ENCODE measurements around the gene DRD3. TPM values are rescaled to one million over a fixed set of nuclear protein-coding genes. Genes with fewer than 3 reads are reported as not detected.

DRD3 gene
- total and polyA plus RNA-seq, 7 experiments from 2014 or later = not detected

- CTCF ChIA-PET = no interaction called here
Observed at GRCh38 chr3:114111060-114111770, 67.6 kb downstream of the DRD3 start.

GRCh38 chr3:114110439-114110838 is 68.4 kb downstream of the DRD3 start:
- DNase-seq (no peak), ATAC-seq (no peak)
- no peak overlapping the region for H3K27ac Mint-ChIP-seq
- peaks cover 0 to 5% (median 0%) of the 10 kb centered on the region in 7 donors for H3K4me1 Mint-ChIP-seq
- POLR2A ChIA-PET = no interaction called here
- no peaks in the 10 kb centered on the region for H3K36me3 Mint-ChIP-seq
- Histone ChIP-seq H3K4me3 (ENCODE audit: low read length) (no peak overlapping the region), H3K27ac (ENCODE audit: low read depth, low read length) (no peak overlapping the region), H3K4me1 (ENCODE audit: control insufficient read depth in 2 of 2, insufficient read depth in 2 of 2, low read length in 2 of 2) (no peaks in the 10 kb centered on the region), H3K27me3 (ENCODE audit: control insufficient read depth in 2 of 2, insufficient read depth in 2 of 2, low read length in 2 of 2) (no peaks in the 10 kb centered on the region), H3K9me3 (ENCODE audit: control insufficient read depth in 2 of 3, low read length in 3 of 3) (no peaks in the 10 kb centered on the region), H3K36me3 (ENCODE audit: control insufficient read depth in 2 of 3, insufficient read depth in 3 of 3, low read length in 3 of 3) (no peaks in the 10 kb centered on the region)
- no peak overlapping the region for H3K4me3 Mint-ChIP-seq
- intact Hi-C loops (cut with micrococcal nuclease) = no loop called here
- H3K9me3 Mint-ChIP-seq = no peaks in the 10 kb centered on the region
- CTCF ChIA-PET = no interaction called here
- H3K27me3 Mint-ChIP-seq = peaks cover 4 to 32% (median 30%) of the 10 kb centered on the region in 5 donors

More at GRCh38 chr3:114111060-114111770, 67.6 kb downstream of the DRD3 start:
- H3K9me3 Mint-ChIP-seq = no peaks in the 10 kb centered on the region
- intact Hi-C loops (cut with micrococcal nuclease) = no loop called here
- Histone ChIP-seq H3K27ac (ENCODE audit: low read depth, low read length) (no peak overlapping the region), H3K36me3 (ENCODE audit: control insufficient read depth in 2 of 3, insufficient read depth in 3 of 3, low read length in 3 of 3) (no peaks in the 10 kb centered on the region), H3K4me3 (ENCODE audit: low read length) (no peak overlapping the region), H3K4me1 (ENCODE audit: control insufficient read depth in 2 of 2, insufficient read depth in 2 of 2, low read length in 2 of 2) (no peaks in the 10 kb centered on the region), H3K27me3 (ENCODE audit: control insufficient read depth in 2 of 2, insufficient read depth in 2 of 2, low read length in 2 of 2) (no peaks in the 10 kb centered on the region), H3K9me3 (ENCODE audit: control insufficient read depth in 2 of 3, low read length in 3 of 3) (no peaks in the 10 kb centered on the region)
- H3K4me3 Mint-ChIP-seq = no peak overlapping the region
- H3K27me3 Mint-ChIP-seq = peaks cover 4 to 32% (median 25%) of the 10 kb centered on the region in 5 donors
- POLR2A ChIA-PET = no interaction called here
- H3K4me1 Mint-ChIP-seq = peaks cover 0 to 3% (median 0%) of the 10 kb centered on the region in 7 donors
- no peaks in the 10 kb centered on the region for H3K36me3 Mint-ChIP-seq
- DNase-seq (no peak), ATAC-seq (peak; percentile 51)
- H3K27ac Mint-ChIP-seq = no peak overlapping the region

GRCh38 chr3:114108137-114108536 is 70.7 kb downstream of the DRD3 start:
- POLR2A ChIA-PET = no interaction called here
- CTCF ChIA-PET = no interaction called here

GRCh38 chr3:114104414-114104813 is 74.4 kb downstream of the DRD3 start:
- H3K27ac ChIP-seq (ENCODE audit: low read depth, low read length) = no peak overlapping the region
- peaks cover 0 to 3% (median 0%) of the 10 kb centered on the region in 7 donors for H3K4me1 Mint-ChIP-seq
- H3K27me3 Mint-ChIP-seq = peaks cover 7 to 26% (median 11%) of the 10 kb centered on the region in 5 donors
- H3K27ac Mint-ChIP-seq = no peak overlapping the region
- CTCF ChIA-PET = no interaction called here
- H3K9me3 Mint-ChIP-seq = no peaks in the 10 kb centered on the region
- no peak overlapping the region for H3K4me3 ChIP-seq (ENCODE audit: low read length)
- ATAC-seq (no peak), DNase-seq (no peak)
- H3K4me1 ChIP-seq (ENCODE audit: control insufficient read depth in 2 of 2, insufficient read depth in 2 of 2, low read length in 2 of 2) = no peaks in the 10 kb centered on the region
- no peaks in the 10 kb centered on the region for H3K27me3 ChIP-seq (ENCODE audit: control insufficient read depth in 2 of 2, insufficient read depth in 2 of 2, low read length in 2 of 2)
- POLR2A ChIA-PET = no interaction called here
- intact Hi-C loops (cut with micrococcal nuclease) = no loop called here
- H3K9me3 ChIP-seq (ENCODE audit: control insufficient read depth in 2 of 3, low read length in 3 of 3) = no peaks in the 10 kb centered on the region
- peaks cover 0 to 5% (median 0%) of the 10 kb centered on the region in 5 donors for H3K36me3 Mint-ChIP-seq
- no peaks in the 10 kb centered on the region for H3K36me3 ChIP-seq (ENCODE audit: control insufficient read depth in 2 of 3, insufficient read depth in 3 of 3, low read length in 3 of 3)
- no peak overlapping the region for H3K4me3 Mint-ChIP-seq

More at GRCh38 chr3:114108137-114108536, 70.7 kb downstream of the DRD3 start:
- Mint-ChIP-seq H3K36me3 (no peaks in the 10 kb centered on the region), H3K4me3 (no peak overlapping the region), H3K27ac (no peak overlapping the region), H3K9me3 (no peaks in the 10 kb centered on the region), H3K4me1 (peaks cover 0 to 6% (median 0%) of the 10 kb centered on the region in 7 donors), H3K27me3 (peaks cover 4 to 35% (median 32%) of the 10 kb centered on the region in 5 donors)
- H3K36me3 ChIP-seq (ENCODE audit: control insufficient read depth in 2 of 3, insufficient read depth in 3 of 3, low read length in 3 of 3) = no peaks in the 10 kb centered on the region
- H3K4me1 ChIP-seq (ENCODE audit: control insufficient read depth in 2 of 2, insufficient read depth in 2 of 2, low read length in 2 of 2) = no peaks in the 10 kb centered on the region
- ATAC-seq = no peak
- H3K27ac ChIP-seq (ENCODE audit: low read depth, low read length) = no peak overlapping the region
- H3K9me3 ChIP-seq (ENCODE audit: control insufficient read depth in 2 of 3, low read length in 3 of 3) = no peaks in the 10 kb centered on the region
- H3K4me3 ChIP-seq (ENCODE audit: low read length) = no peak overlapping the region
- intact Hi-C loops (cut with micrococcal nuclease) = no loop called here
- no peak for DNase-seq
- H3K27me3 ChIP-seq (ENCODE audit: control insufficient read depth in 2 of 2, insufficient read depth in 2 of 2, low read length in 2 of 2) = no peaks in the 10 kb centered on the region

GRCh38 chr3:114103858-114104257 is 75.0 kb downstream of the DRD3 start:
- DNase-seq (no peak), ATAC-seq (no peak)
- peaks cover 0 to 5% (median 0%) of the 10 kb centered on the region in 5 donors for H3K36me3 Mint-ChIP-seq
- intact Hi-C loops (cut with micrococcal nuclease) = no loop called here
- H3K27me3 Mint-ChIP-seq = peaks cover 4 to 26% (median 9%) of the 10 kb centered on the region in 5 donors
- peaks cover 0 to 3% (median 0%) of the 10 kb centered on the region in 7 donors for H3K4me1 Mint-ChIP-seq
- H3K4me3 Mint-ChIP-seq = no peak overlapping the region
- H3K4me3 ChIP-seq (ENCODE audit: low read length) = no peak overlapping the region
- H3K4me1 ChIP-seq (ENCODE audit: control insufficient read depth in 2 of 2, insufficient read depth in 2 of 2, low read length in 2 of 2) = no peaks in the 10 kb centered on the region
- H3K27ac Mint-ChIP-seq = no peak overlapping the region
- H3K9me3 ChIP-seq (ENCODE audit: control insufficient read depth in 2 of 3, low read length in 3 of 3) = no peaks in the 10 kb centered on the region
- ChIA-PET CTCF (no interaction called here), POLR2A (no interaction called here)
- H3K27ac ChIP-seq (ENCODE audit: low read depth, low read length) = no peak overlapping the region
- H3K36me3 ChIP-seq (ENCODE audit: control insufficient read depth in 2 of 3, insufficient read depth in 3 of 3, low read length in 3 of 3) = no peaks in the 10 kb centered on the region
- H3K9me3 Mint-ChIP-seq = no peaks in the 10 kb centered on the region
- no peaks in the 10 kb centered on the region for H3K27me3 ChIP-seq (ENCODE audit: control insufficient read depth in 2 of 2, insufficient read depth in 2 of 2, low read length in 2 of 2)

- no peaks in the 10 kb centered on the region for H3K9me3 Mint-ChIP-seq
- ChIA-PET POLR2A (no interaction called here), CTCF (no interaction called here)
Observed at GRCh38 chr3:114103181-114103580, 75.7 kb downstream of the DRD3 start.

GRCh38 chr3:114101101-114101500 is 77.8 kb downstream of the DRD3 start:
- Mint-ChIP-seq H3K4me3 (no peak overlapping the region), H3K36me3 (peaks cover 0 to 5% (median 0%) of the 10 kb centered on the region in 5 donors), H3K4me1 (peaks cover 0 to 3% (median 0%) of the 10 kb centered on the region in 7 donors), H3K27me3 (peaks cover 0 to 16% (median 9%) of the 10 kb centered on the region in 5 donors), H3K27ac (no peak overlapping the region), H3K9me3 (no peaks in the 10 kb centered on the region)
- no peak for DNase-seq
- ChIA-PET POLR2A (no interaction called here), CTCF (interaction anchor here (1.0 kb wide), 1 partner anchor 8 kb away, joined by 5 read pairs; no protein-coding TSS in a partner anchor)
- H3K4me1 ChIP-seq (ENCODE audit: control insufficient read depth in 2 of 2, insufficient read depth in 2 of 2, low read length in 2 of 2) = no peaks in the 10 kb centered on the region
- H3K27me3 ChIP-seq (ENCODE audit: control insufficient read depth in 2 of 2, insufficient read depth in 2 of 2, low read length in 2 of 2) = no peaks in the 10 kb centered on the region
- intact Hi-C loops (cut with micrococcal nuclease) = no loop called here
- no peaks in the 10 kb centered on the region for H3K9me3 ChIP-seq (ENCODE audit: control insufficient read depth in 2 of 3, low read length in 3 of 3)
- no peak overlapping the region for H3K4me3 ChIP-seq (ENCODE audit: low read length)
- no peaks in the 10 kb centered on the region for H3K36me3 ChIP-seq (ENCODE audit: control insufficient read depth in 2 of 3, insufficient read depth in 3 of 3, low read length in 3 of 3)
- H3K27ac ChIP-seq (ENCODE audit: low read depth, low read length) = no peak overlapping the region
- no peak for ATAC-seq

More at GRCh38 chr3:114103181-114103580, 75.7 kb downstream of the DRD3 start:
- DNase-seq = no peak
- Histone ChIP-seq H3K4me3 (ENCODE audit: low read length) (no peak overlapping the region), H3K36me3 (ENCODE audit: control insufficient read depth in 2 of 3, insufficient read depth in 3 of 3, low read length in 3 of 3) (no peaks in the 10 kb centered on the region), H3K27ac (ENCODE audit: low read depth, low read length) (no peak overlapping the region), H3K27me3 (ENCODE audit: control insufficient read depth in 2 of 2, insufficient read depth in 2 of 2, low read length in 2 of 2) (no peaks in the 10 kb centered on the region), H3K4me1 (ENCODE audit: control insufficient read depth in 2 of 2, insufficient read depth in 2 of 2, low read length in 2 of 2) (no peaks in the 10 kb centered on the region), H3K9me3 (ENCODE audit: control insufficient read depth in 2 of 3, low read length in 3 of 3) (no peaks in the 10 kb centered on the region)
- Mint-ChIP-seq H3K36me3 (peaks cover 0 to 5% (median 0%) of the 10 kb centered on the region in 5 donors), H3K27me3 (peaks cover 4 to 21% (median 9%) of the 10 kb centered on the region in 5 donors), H3K4me1 (peaks cover 0 to 3% (median 0%) of the 10 kb centered on the region in 7 donors), H3K4me3 (no peak overlapping the region), H3K27ac (no peak overlapping the region)
- no peak for ATAC-seq
- intact Hi-C loops (cut with micrococcal nuclease) = no loop called here
